ENCODE results near the gene RPE.

The RPE gene

GRCh38 chr2:209969692-209970091, 32.7 kb upstream of the RPE start:
- no peak for DNase-seq (ENCODE audit: extremely low spot score)
- TF ChIP-seq ELF4 (IDR thresholded peaks at IDR 0.05): no peak
- no peak for TF ChIP-seq ZNF384 (IDR thresholded peaks at IDR 0.05)
- no peak for TF ChIP-seq HDGF (IDR thresholded peaks at IDR 0.05; ENCODE audit: borderline replicate concordance)
- no peak for TF ChIP-seq TARDBP (IDR thresholded peaks at IDR 0.05)
- TF ChIP-seq NFRKB (IDR thresholded peaks at IDR 0.05): no peak
- no peak for TF ChIP-seq BHLHE40 (IDR thresholded peaks at IDR 0.05; ENCODE audit: borderline replicate concordance)
- TF ChIP-seq PKNOX1 (IDR thresholded peaks at IDR 0.05): no peak
- no peak for TF ChIP-seq CTBP1 (IDR thresholded peaks at IDR 0.05; ENCODE audit: borderline replicate concordance)
- no peak for TF ChIP-seq FOXM1 (IDR thresholded peaks at IDR 0.05; ENCODE audit: borderline replicate concordance)
- no peak for TF ChIP-seq L3MBTL2 (conservative IDR thresholded peaks at IDR 0.05)
- no peak for TF ChIP-seq LEF1 (IDR thresholded peaks at IDR 0.05; ENCODE audit: borderline replicate concordance)
- TF ChIP-seq FOXA1 (IDR thresholded peaks at IDR 0.05): no peak
- no peak for TF ChIP-seq SUZ12 (IDR thresholded peaks at IDR 0.05)
- no peak for TF ChIP-seq ARNT (IDR thresholded peaks at IDR 0.05)
- ChIA-PET CTCF (no interaction called here), POLR2A (no interaction called here)

- DNase-seq (ENCODE audit: extremely low spot score): no peak
- TF ChIP-seq ELF4 (IDR thresholded peaks at IDR 0.05): no peak
- no peak for TF ChIP-seq L3MBTL2 (conservative IDR thresholded peaks at IDR 0.05)
- no peak for TF ChIP-seq FOXK2 (IDR thresholded peaks at IDR 0.05)
- TF ChIP-seq TARDBP (IDR thresholded peaks at IDR 0.05): no peak
- no peak for TF ChIP-seq SP1 (IDR thresholded peaks at IDR 0.05)
- TF ChIP-seq LEF1 (IDR thresholded peaks at IDR 0.05; ENCODE audit: borderline replicate concordance): no peak
- no peak for TF ChIP-seq NFRKB (IDR thresholded peaks at IDR 0.05)
- no peak for TF ChIP-seq PKNOX1 (IDR thresholded peaks at IDR 0.05)
- TF ChIP-seq CTBP1 (IDR thresholded peaks at IDR 0.05; ENCODE audit: borderline replicate concordance): no peak
- TF ChIP-seq BHLHE40 (IDR thresholded peaks at IDR 0.05; ENCODE audit: borderline replicate concordance): no peak
- no peak for TF ChIP-seq ZNF384 (IDR thresholded peaks at IDR 0.05)
- no peak for TF ChIP-seq FOXA1 (IDR thresholded peaks at IDR 0.05)
- no peak for TF ChIP-seq HDGF (IDR thresholded peaks at IDR 0.05; ENCODE audit: borderline replicate concordance)
- no peak for TF ChIP-seq SUZ12 (IDR thresholded peaks at IDR 0.05)
- no peak for TF ChIP-seq FOXM1 (IDR thresholded peaks at IDR 0.05; ENCODE audit: borderline replicate concordance)
- TF ChIP-seq ARNT (IDR thresholded peaks at IDR 0.05): no peak
- CTCF ChIA-PET: no interaction called here
- POLR2A ChIA-PET: no interaction called here
These were observed 32.2 kb upstream of the RPE start for GRCh38 chr2:209970271-209970670.

- POLR2A ChIA-PET: no interaction called here
- no peak for DNase-seq (ENCODE audit: extremely low spot score)
- CTCF ChIA-PET: no interaction called here
- TF ChIP-seq L3MBTL2 (conservative IDR thresholded peaks at IDR 0.05) (no peak), FOXK2 (IDR thresholded peaks at IDR 0.05) (no peak), TARDBP (IDR thresholded peaks at IDR 0.05) (no peak), FOXM1 (IDR thresholded peaks at IDR 0.05; ENCODE audit: borderline replicate concordance) (no peak), HDGF (IDR thresholded peaks at IDR 0.05; ENCODE audit: borderline replicate concordance) (no peak), NFRKB (IDR thresholded peaks at IDR 0.05) (no peak), FOXA1 (IDR thresholded peaks at IDR 0.05) (no peak), ZNF384 (IDR thresholded peaks at IDR 0.05) (no peak), SUZ12 (IDR thresholded peaks at IDR 0.05) (no peak), LEF1 (IDR thresholded peaks at IDR 0.05; ENCODE audit: borderline replicate concordance) (no peak)
These were observed 31.7 kb upstream of the RPE start for GRCh38 chr2:209970711-209971110.

GRCh38 chr2:209973328-209973727, 29.1 kb upstream of the RPE start:
- CTCF ChIA-PET: no interaction called here

GRCh38 chr2:209974576-209974975, 27.9 kb upstream of the RPE start:
- POLR2A ChIA-PET: no interaction called here
- no peak for DNase-seq (ENCODE audit: extremely low spot score)
- CTCF ChIA-PET: interaction anchor here (0.7 kb wide), 1 partner anchor 679 kb away, joined by 4 read pairs; no protein-coding TSS in a partner anchor
- no peak for TF ChIP-seq ELF4 (IDR thresholded peaks at IDR 0.05)
- no peak for TF ChIP-seq L3MBTL2 (conservative IDR thresholded peaks at IDR 0.05)
- no peak for TF ChIP-seq BHLHE40 (IDR thresholded peaks at IDR 0.05; ENCODE audit: borderline replicate concordance)
- no peak for TF ChIP-seq SUZ12 (IDR thresholded peaks at IDR 0.05)
- TF ChIP-seq ZNF384 (IDR thresholded peaks at IDR 0.05): no peak
- TF ChIP-seq FOXM1 (IDR thresholded peaks at IDR 0.05; ENCODE audit: borderline replicate concordance): no peak

More at GRCh38 chr2:209973328-209973727, 29.1 kb upstream of the RPE start:
- POLR2A ChIA-PET: no interaction called here
- DNase-seq (ENCODE audit: extremely low spot score): no peak
- no peak for TF ChIP-seq FOXK2 (IDR thresholded peaks at IDR 0.05)
- no peak for TF ChIP-seq FOXM1 (IDR thresholded peaks at IDR 0.05; ENCODE audit: borderline replicate concordance)
- TF ChIP-seq ELF4 (IDR thresholded peaks at IDR 0.05): no peak
- no peak for TF ChIP-seq ARNT (IDR thresholded peaks at IDR 0.05)
- TF ChIP-seq SP1 (IDR thresholded peaks at IDR 0.05): no peak
- no peak for TF ChIP-seq ZNF384 (IDR thresholded peaks at IDR 0.05)

- TF ChIP-seq BHLHE40 (IDR thresholded peaks at IDR 0.05; ENCODE audit: borderline replicate concordance): no peak
- no peak for TF ChIP-seq CTBP1 (IDR thresholded peaks at IDR 0.05; ENCODE audit: borderline replicate concordance)
- TF ChIP-seq HDGF (IDR thresholded peaks at IDR 0.05; ENCODE audit: borderline replicate concordance): no peak
- TF ChIP-seq TARDBP (IDR thresholded peaks at IDR 0.05): no peak
- no peak for TF ChIP-seq FOXM1 (IDR thresholded peaks at IDR 0.05; ENCODE audit: borderline replicate concordance)
- TF ChIP-seq ARNT (IDR thresholded peaks at IDR 0.05): no peak
- TF ChIP-seq PKNOX1 (IDR thresholded peaks at IDR 0.05): no peak
- TF ChIP-seq L3MBTL2 (conservative IDR thresholded peaks at IDR 0.05): no peak
- no peak for TF ChIP-seq FOXK2 (IDR thresholded peaks at IDR 0.05)
- ChIA-PET POLR2A (no interaction called here), CTCF (interaction anchor here (1.1 kb wide), 1 partner anchor 222 kb away, joined by 4 read pairs; no protein-coding TSS in a partner anchor)
- DNase-seq (ENCODE audit: extremely low spot score): no peak
These were observed 25.6 kb upstream of the RPE start for GRCh38 chr2:209976698-209977385.
